ENCODE measurements around the gene CHCHD6.
A peak's percentile ranks its signal among the peaks of the same experiment; 100 is the strongest.

The CHCHD6 gene

DNA sequence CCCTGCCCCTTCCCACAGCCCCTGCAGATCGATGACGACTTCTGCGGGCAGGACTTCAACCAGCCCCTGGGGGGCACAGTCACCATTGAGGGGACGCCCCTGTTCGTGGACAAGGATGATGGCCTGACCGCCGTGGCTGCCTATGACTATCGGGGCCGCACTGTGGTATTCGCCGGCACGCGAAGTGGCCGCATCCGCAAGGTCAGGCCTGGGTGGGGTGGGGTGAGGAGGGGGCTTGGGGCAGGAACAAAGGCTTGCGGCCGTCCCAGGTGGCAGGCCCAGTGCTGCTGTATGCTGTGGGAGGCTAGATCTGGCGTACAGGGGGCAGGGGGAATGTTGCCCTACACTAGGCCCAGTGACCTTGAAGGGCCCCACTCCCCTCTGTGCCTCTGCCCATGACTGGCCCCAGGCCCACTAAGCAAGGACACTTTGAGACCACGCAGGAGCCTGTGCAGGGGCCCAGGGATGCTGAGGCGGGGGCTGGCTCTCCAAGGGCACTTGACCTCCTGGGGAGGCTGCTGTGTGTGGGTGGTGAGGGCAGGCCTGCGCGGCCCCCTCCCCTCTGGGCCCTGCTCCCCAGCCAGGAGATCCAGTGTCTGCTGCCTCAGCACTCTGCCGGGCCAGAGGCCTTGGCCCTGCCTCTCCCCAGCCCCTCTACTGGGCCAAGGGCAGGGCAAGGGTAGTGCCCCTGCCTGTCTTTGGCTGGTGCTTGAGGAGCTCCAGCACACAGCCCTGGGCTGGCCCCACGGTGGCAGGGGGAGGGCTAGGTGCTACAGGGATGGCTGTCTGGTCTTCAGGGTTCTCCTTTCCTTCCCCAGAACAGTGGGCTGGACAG lies 287.5 kb downstream of the CHCHD6 start:
- no peak for TF ChIP-seq ZFX (IDR thresholded peaks at IDR 0.05; ENCODE audit: borderline replicate concordance)
- TF ChIP-seq, protein P1, sequence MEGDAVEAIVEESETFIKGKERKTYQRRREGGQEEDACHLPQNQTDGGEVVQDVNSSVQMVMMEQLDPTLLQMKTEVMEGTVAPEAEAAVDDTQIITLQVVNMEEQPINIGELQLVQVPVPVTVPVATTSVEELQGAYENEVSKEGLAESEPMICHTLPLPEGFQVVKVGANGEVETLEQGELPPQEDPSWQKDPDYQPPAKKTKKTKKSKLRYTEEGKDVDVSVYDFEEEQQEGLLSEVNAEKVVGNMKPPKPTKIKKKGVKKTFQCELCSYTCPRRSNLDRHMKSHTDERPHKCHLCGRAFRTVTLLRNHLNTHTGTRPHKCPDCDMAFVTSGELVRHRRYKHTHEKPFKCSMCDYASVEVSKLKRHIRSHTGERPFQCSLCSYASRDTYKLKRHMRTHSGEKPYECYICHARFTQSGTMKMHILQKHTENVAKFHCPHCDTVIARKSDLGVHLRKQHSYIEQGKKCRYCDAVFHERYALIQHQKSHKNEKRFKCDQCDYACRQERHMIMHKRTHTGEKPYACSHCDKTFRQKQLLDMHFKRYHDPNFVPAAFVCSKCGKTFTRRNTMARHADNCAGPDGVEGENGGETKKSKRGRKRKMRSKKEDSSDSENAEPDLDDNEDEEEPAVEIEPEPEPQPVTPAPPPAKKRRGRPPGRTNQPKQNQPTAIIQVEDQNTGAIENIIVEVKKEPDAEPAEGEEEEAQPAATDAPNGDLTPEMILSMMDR (IDR thresholded peaks at IDR 0.05): no peak
- no peak overlapping the region for H3K27ac ChIP-seq

DNA sequence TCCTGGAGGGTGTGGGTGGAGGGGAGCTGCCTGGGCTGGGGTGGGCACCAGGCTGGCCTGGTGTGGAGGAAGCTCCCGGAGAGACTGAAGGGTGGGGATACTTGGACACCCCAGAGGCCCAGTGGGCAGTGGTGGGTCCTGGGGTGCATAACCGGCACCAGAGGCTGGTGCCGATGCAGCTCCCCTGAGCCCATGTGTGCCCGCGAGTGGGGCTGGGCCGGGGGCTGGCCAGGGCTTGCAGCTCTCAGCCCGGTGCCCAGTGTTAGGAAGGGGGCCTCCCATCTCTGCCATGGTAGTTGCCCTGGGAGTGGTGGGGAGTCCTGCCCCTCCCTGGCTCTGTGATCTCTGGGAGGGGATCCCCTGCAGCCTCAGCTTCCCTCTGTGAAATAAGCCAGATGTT lies 288.2 kb downstream of the CHCHD6 start:
- no peak overlapping the region for H3K27ac ChIP-seq
- TF ChIP-seq, protein P1 (IDR thresholded peaks at IDR 0.05): no peak
- no peak for TF ChIP-seq ZFX (IDR thresholded peaks at IDR 0.05; ENCODE audit: borderline replicate concordance)

DNA sequence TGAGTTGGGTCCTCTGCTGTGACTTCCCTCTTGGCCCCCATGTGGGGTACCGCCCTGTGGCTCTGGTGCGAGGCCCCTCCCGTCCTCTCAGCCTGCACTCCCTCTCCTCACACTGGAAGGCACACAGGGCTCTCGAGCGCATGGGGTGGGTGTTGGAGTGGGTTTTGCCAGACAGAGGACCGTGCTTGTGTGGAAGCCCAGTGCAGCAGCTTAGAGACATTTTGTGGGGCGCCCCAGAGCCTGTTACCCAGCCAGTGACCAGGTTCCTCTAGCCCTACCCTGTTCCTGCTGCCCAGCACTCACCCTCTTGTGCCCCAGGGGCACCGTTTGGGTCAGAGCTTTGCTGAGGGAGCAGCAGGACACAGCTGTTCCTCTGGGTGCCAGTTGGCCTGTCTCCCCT lies 288.7 kb downstream of the CHCHD6 start:
- no peak overlapping the region for H3K27ac ChIP-seq
- TF ChIP-seq ZFX (IDR thresholded peaks at IDR 0.05; ENCODE audit: borderline replicate concordance): no peak
- TF ChIP-seq, protein P1 (IDR thresholded peaks at IDR 0.05): no peak

DNA sequence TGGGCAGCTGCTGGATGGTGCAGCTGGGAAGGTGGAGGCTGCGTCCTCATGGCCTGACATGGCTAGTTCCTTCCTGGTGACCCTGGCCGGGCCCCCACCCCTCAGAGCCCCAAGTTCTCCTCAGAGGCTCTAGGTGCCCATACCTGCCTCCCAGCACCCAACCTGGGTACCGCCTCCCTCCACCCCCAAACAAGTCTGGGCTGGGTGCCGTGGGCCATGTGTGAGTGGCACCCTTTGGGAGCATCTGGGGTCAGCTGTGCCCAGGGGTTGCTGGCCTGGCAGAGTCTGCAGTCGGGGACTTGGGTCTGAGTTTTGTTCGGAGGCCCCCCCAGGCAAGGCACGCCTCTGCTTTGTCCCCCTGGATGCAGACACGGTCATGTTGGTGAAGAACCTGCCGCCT lies 289.4 kb downstream of the CHCHD6 start:
- TF ChIP-seq, protein P1 (IDR thresholded peaks at IDR 0.05): no peak
- TF ChIP-seq ZFX (IDR thresholded peaks at IDR 0.05; ENCODE audit: borderline replicate concordance): no peak
- no peak overlapping the region for H3K27ac ChIP-seq

DNA sequence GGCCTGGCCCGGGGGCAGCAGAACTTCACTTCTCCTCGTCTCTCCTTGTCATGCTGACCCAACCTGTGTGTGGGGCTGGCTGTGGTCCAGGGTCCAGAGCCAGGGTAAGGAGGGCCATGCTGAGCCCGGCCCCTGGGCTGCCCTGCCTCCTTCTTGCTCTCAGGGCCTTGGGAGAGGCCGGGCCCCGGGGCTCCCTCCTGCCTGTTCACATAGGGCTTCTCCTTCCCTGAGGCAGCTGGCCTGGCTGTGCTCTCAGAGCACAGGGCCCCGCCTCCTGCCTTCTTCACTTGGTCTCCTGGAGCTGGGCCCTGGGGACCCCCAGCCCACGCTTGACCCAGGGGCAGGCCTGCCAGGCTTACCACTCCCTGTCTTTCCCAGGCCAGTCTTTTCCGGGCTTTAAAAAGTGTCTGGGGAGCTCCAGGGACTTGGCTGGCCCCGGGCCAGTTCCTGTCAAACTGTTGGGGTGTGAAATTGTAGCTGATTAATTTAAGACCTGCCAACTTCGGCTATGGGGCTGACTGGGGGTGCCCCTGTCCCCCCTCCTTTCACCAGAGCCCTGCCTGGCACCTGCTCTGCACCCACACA lies 290.7 kb downstream of the CHCHD6 start:
- no peak overlapping the region for H3K27ac ChIP-seq
- TF ChIP-seq, protein P1 (IDR thresholded peaks at IDR 0.05): no peak

DNA sequence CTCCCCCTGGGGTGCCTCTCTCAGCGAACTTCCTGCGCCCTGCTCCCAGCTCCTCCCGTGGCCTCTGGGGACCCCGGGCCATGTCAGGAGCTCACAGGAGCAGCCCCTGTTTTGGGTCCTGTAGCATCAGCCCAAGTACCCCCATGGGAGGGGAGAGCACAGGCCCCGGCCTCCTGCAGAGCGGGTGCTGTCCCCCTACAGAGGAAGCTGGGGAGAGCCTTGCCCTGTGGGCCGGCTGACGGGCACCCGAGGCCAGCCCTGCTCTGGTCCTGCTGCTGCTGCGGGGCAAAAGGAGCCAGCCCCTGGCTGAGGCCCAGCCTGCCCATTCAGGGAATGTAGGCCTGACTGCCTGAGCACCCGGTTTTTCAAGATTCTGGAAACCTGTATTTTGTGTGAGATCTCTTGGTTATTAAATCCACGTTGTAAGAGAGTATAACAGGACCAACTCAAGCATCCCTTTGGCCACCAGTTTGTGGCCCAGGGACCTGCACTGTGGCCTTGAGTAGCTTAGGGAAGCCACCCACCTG lies 291.3 kb downstream of the CHCHD6 start:
- no peak for TF ChIP-seq ZFX (IDR thresholded peaks at IDR 0.05; ENCODE audit: borderline replicate concordance)
- TF ChIP-seq, protein P1 (IDR thresholded peaks at IDR 0.05): no peak
- H3K27ac ChIP-seq: no peak overlapping the region

DNA sequence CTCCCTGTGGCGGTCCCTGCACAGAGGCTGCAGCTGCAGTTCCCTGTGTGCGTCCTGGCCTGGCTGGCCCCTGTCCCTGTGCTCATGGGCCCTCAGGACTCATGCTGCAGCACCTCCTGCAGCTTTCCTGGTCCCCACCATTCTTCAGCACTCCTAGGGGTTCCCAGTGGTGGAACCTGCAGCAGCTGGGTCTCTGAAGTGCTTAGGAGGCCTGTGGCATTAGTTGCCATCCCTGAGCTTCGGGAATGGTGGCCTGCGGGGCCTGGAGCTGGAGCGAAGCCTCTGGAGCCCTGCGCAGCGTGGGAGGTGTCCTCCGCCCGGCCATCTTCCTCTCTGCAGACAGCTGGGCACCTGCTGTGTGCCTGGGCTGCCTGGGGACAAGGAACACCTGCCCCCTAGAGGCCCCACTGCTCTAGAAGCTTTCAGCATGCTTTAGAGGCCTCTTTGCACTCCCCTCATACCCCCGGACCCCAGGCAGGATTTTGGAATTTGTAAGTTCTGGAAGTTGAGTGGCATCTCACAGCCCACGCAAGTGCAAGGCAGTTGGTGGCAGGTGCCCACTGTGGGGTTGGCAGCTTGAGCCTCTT lies 292.0 kb downstream of the CHCHD6 start:
- TF ChIP-seq, protein P1 (IDR thresholded peaks at IDR 0.05): peak; percentile 27
- no peak for TF ChIP-seq ZFX (IDR thresholded peaks at IDR 0.05; ENCODE audit: borderline replicate concordance)
- no peak overlapping the region for H3K27ac ChIP-seq
